ENCODE measurements around the gene EFHC1.

Gene EFHC1

GRCh38 chr6:52532457-52532856 lies 112.3 kb downstream of the EFHC1 start:
- in situ Hi-C loops (cut with HindIII; ENCODE audit: low sequenced_read_pairs): no loop called here

GRCh38 chr6:52533491-52533890 lies 113.3 kb downstream of the EFHC1 start:
- TF ChIP-seq CTCF (IDR thresholded peaks at IDR 0.05; ENCODE audit: low read depth, low read length): no peak
- no peak overlapping the region for H3K4me3 ChIP-seq (ENCODE audit: low read depth, low read length)
- DNase-seq (ENCODE audit: low read depth, low spot score): no peak
- in situ Hi-C loops (cut with HindIII; ENCODE audit: low sequenced_read_pairs): no loop called here

More at GRCh38 chr6:52532457-52532856, 112.3 kb downstream of the EFHC1 start:
- DNase-seq (ENCODE audit: low read depth, low spot score): no peak
- no peak for TF ChIP-seq CTCF (IDR thresholded peaks at IDR 0.05; ENCODE audit: low read depth, low read length)
- no peak overlapping the region for H3K4me3 ChIP-seq (ENCODE audit: low read depth, low read length)

- no peak overlapping the region for H3K4me3 ChIP-seq (ENCODE audit: low read depth, low read length)
- in situ Hi-C loops (cut with HindIII; ENCODE audit: low sequenced_read_pairs): no loop called here
- no peak for DNase-seq (ENCODE audit: low read depth, low spot score)
- no peak for TF ChIP-seq CTCF (IDR thresholded peaks at IDR 0.05; ENCODE audit: low read depth, low read length)
Measured at GRCh38 chr6:52534363-52534762, 114.2 kb downstream of the EFHC1 start.

GRCh38 chr6:52534966-52535390 lies 114.8 kb downstream of the EFHC1 start:
- H3K4me3 ChIP-seq (ENCODE audit: low read depth, low read length): no peak overlapping the region
- TF ChIP-seq CTCF (IDR thresholded peaks at IDR 0.05; ENCODE audit: low read depth, low read length): no peak
- in situ Hi-C loops (cut with HindIII; ENCODE audit: low sequenced_read_pairs): no loop called here
- no peak for DNase-seq (ENCODE audit: low read depth, low spot score)

- DNase-seq (ENCODE audit: low read depth, low spot score): no peak
- in situ Hi-C loops (cut with HindIII; ENCODE audit: low sequenced_read_pairs): no loop called here
- H3K4me3 ChIP-seq (ENCODE audit: low read depth, low read length): no peak overlapping the region
- no peak for TF ChIP-seq CTCF (IDR thresholded peaks at IDR 0.05; ENCODE audit: low read depth, low read length)
Measured at GRCh38 chr6:52535711-52536423, 115.7 kb downstream of the EFHC1 start.

- H3K4me3 ChIP-seq (ENCODE audit: low read depth, low read length): no peak overlapping the region
- no peak for DNase-seq (ENCODE audit: low read depth, low spot score)
- in situ Hi-C loops (cut with HindIII; ENCODE audit: low sequenced_read_pairs): no loop called here
- no peak for TF ChIP-seq CTCF (IDR thresholded peaks at IDR 0.05; ENCODE audit: low read depth, low read length)
Measured at GRCh38 chr6:52536424-52536916, 116.3 kb downstream of the EFHC1 start.

Data from astrocyte of the spinal cord (primary cell).